ENCODE results near the gene ERFL.

The ERFL gene

GRCh38 chr19:41912899-41913537 lies 15.2 kb downstream of the ERFL start:
- Mint-ChIP-seq H3K9me3 (no peaks in the 10 kb centered on the region), H3K4me3 (no peak overlapping the region), H3K36me3 (ENCODE audit: insufficient read depth) (peaks cover 15% of the 10 kb centered on the region), H3K27ac (ENCODE audit: low read depth) (peak overlapping the region; percentile 54), H3K27me3 (peaks cover 11% of the 10 kb centered on the region), H3K4me1 (peaks cover 35% of the 10 kb centered on the region)
- ATAC-seq (replicated peaks; ENCODE audit: extremely low read depth, poor library complexity, severe bottlenecking) (peak; percentile 18), DNase-seq (ENCODE audit: low spot score in 2 of 2) (no peak)

GRCh38 chr19:41911889-41912731 lies 16.1 kb downstream of the ERFL start:
- Mint-ChIP-seq H3K36me3 (ENCODE audit: insufficient read depth) (peaks cover 18% of the 10 kb centered on the region), H3K4me3 (peak overlapping the region; percentile 11), H3K27ac (ENCODE audit: low read depth) (peak overlapping the region; percentile 54), H3K4me1 (peaks cover 39% of the 10 kb centered on the region), H3K9me3 (no peaks in the 10 kb centered on the region), H3K27me3 (peaks cover 11% of the 10 kb centered on the region)
- ATAC-seq (replicated peaks; ENCODE audit: extremely low read depth, poor library complexity, severe bottlenecking) (no peak), DNase-seq (ENCODE audit: low spot score in 2 of 2) (no peak)

- Mint-ChIP-seq H3K9me3 (no peaks in the 10 kb centered on the region), H3K27me3 (peaks cover 11% of the 10 kb centered on the region), H3K36me3 (ENCODE audit: insufficient read depth) (peaks cover 24% of the 10 kb centered on the region), H3K4me1 (peaks cover 48% of the 10 kb centered on the region), H3K27ac (ENCODE audit: low read depth) (peak overlapping the region; percentile 54), H3K4me3 (peak overlapping the region; percentile 11)
- no peak for DNase-seq (ENCODE audit: low spot score in 2 of 2)
- peak; percentile 29 for ATAC-seq (replicated peaks; ENCODE audit: extremely low read depth, poor library complexity, severe bottlenecking)
Measured at GRCh38 chr19:41910992-41911888, 17.0 kb downstream of the ERFL start.

- no peak overlapping the region for H3K4me3 Mint-ChIP-seq
- H3K27ac Mint-ChIP-seq (ENCODE audit: low read depth) = peak overlapping the region; percentile 54
- peaks cover 11% of the 10 kb centered on the region for H3K27me3 Mint-ChIP-seq
- peaks cover 32% of the 10 kb centered on the region for H3K36me3 Mint-ChIP-seq (ENCODE audit: insufficient read depth)
- peaks cover 56% of the 10 kb centered on the region for H3K4me1 Mint-ChIP-seq
- ATAC-seq (replicated peaks; ENCODE audit: extremely low read depth, poor library complexity, severe bottlenecking) (no peak), DNase-seq (ENCODE audit: low spot score in 2 of 2) (no peak)
- no peaks in the 10 kb centered on the region for H3K9me3 Mint-ChIP-seq
Measured at GRCh38 chr19:41910240-41910991, 17.8 kb downstream of the ERFL start.

- Mint-ChIP-seq H3K36me3 (ENCODE audit: insufficient read depth) (peaks cover 39% of the 10 kb centered on the region), H3K27me3 (peaks cover 11% of the 10 kb centered on the region), H3K27ac (ENCODE audit: low read depth) (no peak overlapping the region), H3K4me1 (peaks cover 64% of the 10 kb centered on the region), H3K4me3 (no peak overlapping the region), H3K9me3 (no peaks in the 10 kb centered on the region)
- DNase-seq (ENCODE audit: low spot score in 2 of 2) (no peak), ATAC-seq (replicated peaks; ENCODE audit: extremely low read depth, poor library complexity, severe bottlenecking) (no peak)
Measured at GRCh38 chr19:41909706-41910105, 18.5 kb downstream of the ERFL start.

GRCh38 chr19:41908724-41909464 lies 19.4 kb downstream of the ERFL start:
- DNase-seq (ENCODE audit: low spot score in 2 of 2) (no peak), ATAC-seq (replicated peaks; ENCODE audit: extremely low read depth, poor library complexity, severe bottlenecking) (no peak)
- Mint-ChIP-seq H3K36me3 (ENCODE audit: insufficient read depth) (peaks cover 47% of the 10 kb centered on the region), H3K9me3 (no peaks in the 10 kb centered on the region), H3K27me3 (peaks cover 4% of the 10 kb centered on the region), H3K4me3 (no peak overlapping the region), H3K4me1 (peaks cover 65% of the 10 kb centered on the region), H3K27ac (ENCODE audit: low read depth) (peak overlapping the region; percentile 25)

GRCh38 chr19:41907994-41908615 lies 20.1 kb downstream of the ERFL start:
- Mint-ChIP-seq H3K9me3 (no peaks in the 10 kb centered on the region), H3K4me3 (no peak overlapping the region), H3K4me1 (peaks cover 63% of the 10 kb centered on the region), H3K27me3 (no peaks in the 10 kb centered on the region), H3K36me3 (ENCODE audit: insufficient read depth) (peaks cover 53% of the 10 kb centered on the region), H3K27ac (ENCODE audit: low read depth) (no peak overlapping the region)
- DNase-seq (ENCODE audit: low spot score in 2 of 2) = no peak
- no peak for ATAC-seq (replicated peaks; ENCODE audit: extremely low read depth, poor library complexity, severe bottlenecking)

GRCh38 chr19:41906916-41907680 lies 21.2 kb downstream of the ERFL start:
- H3K27ac Mint-ChIP-seq (ENCODE audit: low read depth) = peak overlapping the region; percentile 68
- no peak overlapping the region for H3K4me3 Mint-ChIP-seq
- H3K9me3 Mint-ChIP-seq = no peaks in the 10 kb centered on the region
- peaks cover 63% of the 10 kb centered on the region for H3K4me1 Mint-ChIP-seq
- H3K36me3 Mint-ChIP-seq (ENCODE audit: insufficient read depth) = peaks cover 63% of the 10 kb centered on the region
- ATAC-seq (replicated peaks; ENCODE audit: extremely low read depth, poor library complexity, severe bottlenecking) (no peak), DNase-seq (ENCODE audit: low spot score in 2 of 2) (no peak)
- H3K27me3 Mint-ChIP-seq = no peaks in the 10 kb centered on the region

GRCh38 chr19:41906271-41906670 lies 22.0 kb downstream of the ERFL start:
- no peak overlapping the region for H3K4me3 Mint-ChIP-seq
- peaks cover 59% of the 10 kb centered on the region for H3K4me1 Mint-ChIP-seq
- H3K36me3 Mint-ChIP-seq (ENCODE audit: insufficient read depth) = peaks cover 68% of the 10 kb centered on the region

GRCh38 chr19:41905273-41906002 lies 22.8 kb downstream of the ERFL start:
- H3K9me3 Mint-ChIP-seq = no peaks in the 10 kb centered on the region
- H3K4me3 Mint-ChIP-seq = no peak overlapping the region
- no peak for DNase-seq (ENCODE audit: low spot score in 2 of 2)
- no peak for ATAC-seq (replicated peaks; ENCODE audit: extremely low read depth, poor library complexity, severe bottlenecking)
- peaks cover 70% of the 10 kb centered on the region for H3K36me3 Mint-ChIP-seq (ENCODE audit: insufficient read depth)
- H3K27ac Mint-ChIP-seq (ENCODE audit: low read depth) = peak overlapping the region; percentile 75
- H3K27me3 Mint-ChIP-seq = no peaks in the 10 kb centered on the region
- H3K4me1 Mint-ChIP-seq = peaks cover 51% of the 10 kb centered on the region

More at GRCh38 chr19:41906271-41906670, 22.0 kb downstream of the ERFL start:
- Mint-ChIP-seq H3K27me3 (no peaks in the 10 kb centered on the region), H3K9me3 (no peaks in the 10 kb centered on the region), H3K27ac (ENCODE audit: low read depth) (peak overlapping the region; percentile 75)
- ATAC-seq (replicated peaks; ENCODE audit: extremely low read depth, poor library complexity, severe bottlenecking) = no peak
- no peak for DNase-seq (ENCODE audit: low spot score in 2 of 2)
